Spleen (tissue), 7 donors: ENCODE data around the gene HAAO.

Experiments used
- CTCF ChIP-seq, 11 experiments: fragments of 200-600 bp in 7 of 11; fragments of 450-650 bp in 4 of 11; sonication (generic) in 4 of 11; IDR thresholded peaks in 8 of 11; conservative IDR thresholded peaks in 3 of 11; 1 replicate in 7 of 11; 2 replicates in 4 of 11; pipeline versions ENCODE4 v1.4.0 to v1.8.0; 2016 to 2021; ENCODE audit warnings: antibody characterized with exemption in 11 of 11, inconsistent platforms in 4 of 11, mild to moderate bottlenecking in 1 of 11
- POLR2A ChIP-seq, 3 donors: fragments of 450-650 bp; IDR thresholded peaks; one replicate each; pipeline ENCODE4 v1.5.1; 2017; ENCODE audit warnings: antibody characterized with exemption in 3 of 3, mild to moderate bottlenecking in 1 of 3
- POLR2AphosphoS5 ChIP-seq, 3 donors: sonication (generic); formaldehyde crosslinking; IDR thresholded peaks; one replicate each; pipeline ENCODE4 v1.5.1; 2017; ENCODE audit warnings: antibody characterized with exemption in 3 of 3
- donor health status: DM: no; HTN: no; CAD: no; lungs with moderate emphysema.
- donor health status: DM: no; HTN: no; CAD: no.
- donor health status: DM: no; HTN: no; CAD: no.

GRCh38 chr2:42787788-42788477 lies 4.5 kb downstream of the HAAO start:
- TF ChIP-seq POLR2AphosphoS5 (IDR thresholded peaks at IDR 0.05) = no peak
- TF ChIP-seq CTCF (IDR thresholded peaks at IDR 0.05 in 8 of 11, conservative IDR thresholded peaks at IDR 0.05 in 3 of 11) = no peak
- TF ChIP-seq POLR2A (IDR thresholded peaks at IDR 0.05) = no peak
